Mesenchymal stem cell (in vitro differentiated cells and primary cell): ENCODE results near the gene YIF1A.

Source experiments
- DNase-seq: peaks from one replicate; pipeline ENCODE4 v3.0.0-alpha.2; 2013
- H2AFZ ChIP-seq: one replicate; pipeline ENCODE4 v1.6.1; 2013; ENCODE audit warnings: low read depth, mild to moderate bottlenecking, control low read depth, inconsistent platforms, low read length, moderate library complexity
- H2AK5ac ChIP-seq: 2 replicates; pipeline ENCODE4 v1.6.1; 2013; ENCODE audit warnings: low read length, moderate library complexity, mild to moderate bottlenecking, inconsistent platforms; ENCODE audit not compliant: severe bottlenecking
- H2BK120ac ChIP-seq: one replicate; pipeline ENCODE4 v1.6.1; 2013; ENCODE audit warnings: low read depth, mild to moderate bottlenecking, inconsistent platforms, low read length, moderate library complexity
- H2BK12ac ChIP-seq, 2 experiments: one replicate each; pipeline ENCODE4 v1.6.1; 2013; ENCODE audit warnings: inconsistent platforms in 2 of 2, low read length in 2 of 2, mild to moderate bottlenecking in 2 of 2, moderate library complexity in 2 of 2, control low read depth in 1 of 2
- H2BK15ac ChIP-seq: one replicate; pipeline ENCODE4 v1.6.1; 2013; ENCODE audit warnings: mild to moderate bottlenecking, low read depth, inconsistent platforms; ENCODE audit not compliant: poor library complexity, severe bottlenecking
- H2BK5ac ChIP-seq: 2 replicates; pipeline ENCODE4 v1.6.1; 2013; ENCODE audit warnings: low read depth, mild to moderate bottlenecking, low read length, control low read depth, inconsistent platforms; ENCODE audit not compliant: poor library complexity, severe bottlenecking
- H3K14ac ChIP-seq, 2 experiments: one replicate each; pipeline ENCODE4 v1.6.1; 2013; ENCODE audit warnings: inconsistent platforms in 2 of 2, low read length in 2 of 2, control low read depth in 1 of 2, mild to moderate bottlenecking in 1 of 2, moderate library complexity in 1 of 2
- H3K18ac ChIP-seq, 2 experiments: one replicate each; pipeline ENCODE4 v1.6.1; 2013; ENCODE audit warnings: inconsistent platforms in 2 of 2, low read length in 2 of 2, control low read depth in 1 of 2, low read depth in 1 of 2, mild to moderate bottlenecking in 1 of 2
- H3K23ac ChIP-seq, 2 experiments: one replicate each; pipeline ENCODE4 v1.6.1; 2013; ENCODE audit warnings: inconsistent platforms in 2 of 2, low read length in 2 of 2, mild to moderate bottlenecking in 2 of 2, moderate library complexity in 2 of 2, control low read depth in 1 of 2
- H3K27ac ChIP-seq: 2 replicates; pipeline ENCODE4 v1.5.1; 2013; ENCODE audit warnings: mild to moderate bottlenecking, moderate library complexity, low read length, control low read depth, inconsistent platforms; ENCODE audit not compliant: poor library complexity, severe bottlenecking
- H3K27me3 ChIP-seq, 2 experiments: 2 replicates each; pipeline versions ENCODE4 v1.6.1 to v1.7.0; 2013; ENCODE audit warnings: low read length in 2 of 2, mild to moderate bottlenecking in 2 of 2, moderate library complexity in 2 of 2, control low read depth in 1 of 2, inconsistent platforms in 1 of 2; ENCODE audit not compliant: control insufficient read depth in 1 of 2, insufficient read depth in 1 of 2
- H3K36me3 ChIP-seq, 2 experiments: 2 replicates each; pipeline versions ENCODE4 v1.6.1 to v1.7.0; 2013; ENCODE audit warnings: low read length in 2 of 2, control low read depth in 1 of 2, inconsistent platforms in 1 of 2, low read depth in 1 of 2, mild to moderate bottlenecking in 1 of 2; ENCODE audit not compliant: insufficient read depth in 2 of 2, control insufficient read depth in 1 of 2
- H3K4ac ChIP-seq, 2 experiments: one replicate each; pipeline ENCODE4 v1.6.1; 2013; ENCODE audit warnings: inconsistent platforms in 2 of 2, low read length in 2 of 2, mild to moderate bottlenecking in 2 of 2, moderate library complexity in 2 of 2, control low read depth in 1 of 2, low read depth in 1 of 2
- H3K4me1 ChIP-seq: 2 replicates; pipeline ENCODE4 v1.6.1; 2013; ENCODE audit warnings: low read depth, low read length, control low read depth; ENCODE audit not compliant: control insufficient read depth, insufficient read depth
- H3K4me2 ChIP-seq: 2 replicates; pipeline ENCODE4 v1.6.1; 2013; ENCODE audit warnings: low read length, mild to moderate bottlenecking, inconsistent platforms; ENCODE audit not compliant: poor library complexity, severe bottlenecking
- H3K4me3 ChIP-seq, 2 experiments: 2 replicates each; pipeline versions ENCODE4 v1.5.1 to v1.7.0; 2013; ENCODE audit warnings: low read length in 2 of 2, mild to moderate bottlenecking in 2 of 2, control low read depth in 1 of 2, low read depth in 1 of 2; ENCODE audit not compliant: insufficient read depth in 1 of 2
- H3K79me1 ChIP-seq: replicated peaks from 2 replicates; pipeline ENCODE4 v1.6.1; 2013; ENCODE audit warnings: mild to moderate bottlenecking, control low read depth, low read length, inconsistent platforms; ENCODE audit not compliant: poor library complexity, severe bottlenecking
- H3K9ac ChIP-seq: 2 replicates; pipeline ENCODE4 v1.7.0; 2013; ENCODE audit warnings: mild to moderate bottlenecking, low read length, moderate library complexity
- H3K9me3 ChIP-seq: 2 replicates; pipeline ENCODE4 v1.7.0; 2013; ENCODE audit warnings: mild to moderate bottlenecking, low read length; ENCODE audit not compliant: control insufficient read depth
- H4K8ac ChIP-seq: one replicate; pipeline ENCODE4 v1.6.1; 2013; ENCODE audit warnings: inconsistent platforms, mild to moderate bottlenecking, low read length, moderate library complexity
- H4K91ac ChIP-seq: one replicate; pipeline ENCODE4 v1.6.1; 2013; ENCODE audit warnings: mild to moderate bottlenecking, low read length, inconsistent platforms
- WGBS: methylation state at CpG from one replicate; pipeline ENCODE4 v1.1.7; 2013; ENCODE audit warnings: mixed read lengths; 5-methylcytosine and 5-hydroxymethylcytosine counted together

Gene YIF1A

DNA sequence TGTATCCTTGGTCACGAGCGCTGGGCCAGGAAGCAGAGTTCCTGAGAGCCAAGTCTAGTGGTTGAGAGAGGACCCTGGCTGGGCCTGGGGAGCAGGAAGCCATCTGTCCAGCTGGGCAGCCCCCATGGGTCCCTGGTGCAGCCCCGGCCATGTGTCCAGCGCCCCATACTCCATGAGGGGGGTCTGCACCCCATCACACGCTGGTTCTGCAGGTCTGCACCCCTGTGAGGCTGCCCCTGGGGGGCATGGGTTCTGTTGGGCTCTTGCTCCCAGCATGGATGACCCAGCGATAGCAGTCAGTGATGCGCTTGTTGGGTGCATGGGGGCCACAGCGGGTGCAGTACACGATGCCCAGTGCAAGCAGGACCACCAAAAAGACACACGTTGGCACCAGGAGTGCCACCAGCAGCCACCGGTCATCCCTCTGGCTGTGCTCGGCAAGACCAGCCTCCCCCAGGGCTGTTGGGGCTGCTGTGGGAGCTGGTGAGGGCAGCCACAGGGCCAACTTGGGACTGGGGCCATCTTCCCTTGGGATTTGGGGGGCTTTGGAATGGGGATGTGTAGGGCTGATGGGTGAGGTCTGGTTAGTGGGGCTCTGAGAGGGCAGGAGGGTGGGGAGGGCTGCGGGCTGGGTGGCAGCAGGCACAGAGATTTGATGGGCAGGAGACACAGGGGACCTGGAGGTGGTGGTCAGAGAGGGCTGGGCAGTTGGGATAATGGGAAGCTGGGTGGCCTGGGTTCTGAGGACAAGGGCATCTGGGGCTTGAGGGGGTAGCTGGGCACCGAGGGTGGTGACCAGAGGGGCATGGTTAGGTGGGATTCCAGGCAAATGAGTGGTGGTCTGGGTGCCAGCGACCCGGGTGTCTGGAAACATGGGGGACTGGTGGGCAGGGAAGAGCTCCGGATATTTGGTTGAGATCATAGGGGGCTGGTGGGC, 25.9 kb upstream of the YIF1A start:
- Histone ChIP-seq H4K91ac (peak overlapping the region; percentile 79), H2AFZ (no peak overlapping the region), H2AK5ac (peak overlapping the region; percentile 11), H2BK15ac (peak overlapping the region; percentile 71), H3K14ac (peak overlapping the region in 1 of 2 experiments; percentile 3), H3K4me1 (peaks cover 51% of the 10 kb centered on the region), H2BK12ac (peak overlapping the region; percentile 86 to 89), H3K36me3 (peaks cover 8 to 17% of the 10 kb centered on the region in 2 experiments), H3K4me2 (no peak overlapping the region), H3K27me3 (no peaks in the 10 kb centered on the region), H3K79me1 (peaks cover 5% of the 10 kb centered on the region), H3K4ac (peak overlapping the region; percentile 90 to 96), H3K23ac (peak overlapping the region in 1 of 2 experiments; percentile 30), H4K8ac (peak overlapping the region; percentile 32), H3K27ac (no peak overlapping the region), H3K4me3 (peak overlapping the region in 1 of 2 experiments; percentile 99), H2BK120ac (peak overlapping the region; percentile 94), H2BK5ac (no peak overlapping the region), H3K9ac (peak overlapping the region; percentile 94), H3K18ac (peak overlapping the region; percentile 76 to 98), H3K9me3 (no peaks in the 10 kb centered on the region)
- no peak for DNase-seq
- 91% methylated on average over 17 of the region's 17 CpGs for WGBS

DNA sequence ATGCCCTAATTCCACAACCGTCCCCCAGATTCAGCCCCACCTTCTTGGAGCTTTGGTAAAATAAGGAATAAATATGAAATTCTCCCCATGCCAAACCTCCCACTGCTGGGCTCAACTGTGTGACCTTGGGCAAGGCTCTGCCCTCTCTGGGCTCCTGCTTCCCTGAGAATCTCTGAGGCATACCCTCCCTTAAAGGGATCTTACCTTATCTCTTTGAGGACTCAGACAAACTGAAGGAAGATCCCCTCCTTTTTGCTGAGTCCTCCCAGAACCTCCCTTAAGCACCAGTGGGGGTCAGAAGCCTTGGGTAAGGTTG, 25.2 kb upstream of the YIF1A start:
- Histone ChIP-seq H3K9ac (peak overlapping the region; percentile 94), H2AFZ (no peak overlapping the region), H3K27ac (no peak overlapping the region), H3K18ac (peak overlapping the region; percentile 76 to 98), H3K4me1 (peaks cover 51% of the 10 kb centered on the region), H2BK5ac (no peak overlapping the region), H3K36me3 (peaks cover 8 to 17% of the 10 kb centered on the region in 2 experiments), H3K9me3 (no peaks in the 10 kb centered on the region), H3K4ac (peak overlapping the region; percentile 90 to 97), H3K79me1 (peaks cover 5% of the 10 kb centered on the region), H3K14ac (no peak overlapping the region), H2BK120ac (peak overlapping the region; percentile 94), H3K27me3 (no peaks in the 10 kb centered on the region), H4K91ac (peak overlapping the region; percentile 96), H4K8ac (peak overlapping the region; percentile 98), H2BK12ac (peak overlapping the region in 1 of 2 experiments; percentile 86), H3K23ac (peak overlapping the region in 1 of 2 experiments; percentile 30), H2BK15ac (no peak overlapping the region), H3K4me2 (no peak overlapping the region), H3K4me3 (peak overlapping the region in 1 of 2 experiments; percentile 99), H2AK5ac (peak overlapping the region; percentile 57)
- no CpG with 5 or more reads among the region's 1 CpG for WGBS
- no peak for DNase-seq

DNA sequence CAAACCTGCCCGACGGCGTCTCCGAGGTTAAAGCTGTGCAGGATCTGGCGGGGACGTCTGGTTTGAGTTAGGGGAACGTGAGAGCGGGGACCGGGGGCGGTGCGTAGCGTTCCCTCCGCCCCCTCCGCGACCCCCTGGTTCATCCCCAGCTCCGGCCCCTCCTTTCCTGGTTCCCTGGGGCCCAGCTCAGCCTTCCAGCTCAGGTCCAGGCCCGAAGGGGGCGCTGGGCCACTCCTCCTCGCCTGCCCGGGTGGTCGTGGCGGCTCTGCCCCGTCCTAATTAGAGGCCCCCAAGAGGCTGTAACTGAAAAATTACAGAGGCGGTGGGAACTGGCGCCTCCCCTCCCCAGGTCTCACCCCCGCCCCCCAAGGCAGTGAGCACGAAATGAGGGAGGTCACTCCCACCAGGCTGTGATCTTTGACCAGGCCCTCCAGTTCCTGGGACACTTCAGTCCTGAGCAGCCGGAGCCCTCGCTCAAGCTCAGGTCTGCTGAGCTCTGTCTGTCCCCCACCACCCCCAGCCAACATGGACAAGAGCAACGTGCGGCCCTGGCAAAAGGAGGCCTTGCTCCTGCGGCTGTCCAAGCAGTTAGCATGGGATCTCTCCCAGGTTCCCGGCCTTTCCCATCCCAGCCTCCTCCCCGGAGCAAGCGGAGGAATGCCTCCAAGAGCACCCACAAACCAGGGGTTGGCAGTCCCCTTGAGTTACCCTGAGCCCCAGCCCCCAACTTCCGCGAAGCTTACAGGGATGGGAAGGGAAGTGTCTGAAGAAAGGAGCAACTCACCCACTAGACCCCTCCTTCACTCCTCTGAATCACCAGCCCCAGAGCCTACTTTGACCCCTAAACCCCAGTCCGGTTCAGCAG, 24.6 kb upstream of the YIF1A start:
- Histone ChIP-seq H3K27ac (peak overlapping the region; percentile 95), H3K4ac (peak overlapping the region; percentile 90 to 97), H3K23ac (peak overlapping the region; percentile 81 to 94), H3K9ac (peak overlapping the region; percentile 94), H2BK12ac (peak overlapping the region; percentile 42 to 96), H2BK5ac (peak overlapping the region; percentile 48), H3K36me3 (peaks cover 8 to 17% of the 10 kb centered on the region in 2 experiments), H3K4me3 (peak overlapping the region; percentile 21 to 99), H2BK15ac (peak overlapping the region; percentile 99), H3K27me3 (no peaks in the 10 kb centered on the region), H3K14ac (peak overlapping the region; percentile 29 to 76), H2AFZ (no peak overlapping the region), H4K91ac (peak overlapping the region; percentile 96), H2BK120ac (peak overlapping the region; percentile 94), H3K18ac (peak overlapping the region; percentile 98 to 99), H2AK5ac (peak overlapping the region; percentile 57), H3K79me1 (peaks cover 5% of the 10 kb centered on the region), H3K9me3 (no peaks in the 10 kb centered on the region), H3K4me2 (peak overlapping the region; percentile 44), H4K8ac (peak overlapping the region; percentile 98), H3K4me1 (peaks cover 51% of the 10 kb centered on the region)
- 5% methylated on average over 27 of the region's 38 CpGs for WGBS
- DNase-seq, result peak; percentile 63
